ENCODE data around the gene CD300LG.

The CD300LG gene

DNA sequence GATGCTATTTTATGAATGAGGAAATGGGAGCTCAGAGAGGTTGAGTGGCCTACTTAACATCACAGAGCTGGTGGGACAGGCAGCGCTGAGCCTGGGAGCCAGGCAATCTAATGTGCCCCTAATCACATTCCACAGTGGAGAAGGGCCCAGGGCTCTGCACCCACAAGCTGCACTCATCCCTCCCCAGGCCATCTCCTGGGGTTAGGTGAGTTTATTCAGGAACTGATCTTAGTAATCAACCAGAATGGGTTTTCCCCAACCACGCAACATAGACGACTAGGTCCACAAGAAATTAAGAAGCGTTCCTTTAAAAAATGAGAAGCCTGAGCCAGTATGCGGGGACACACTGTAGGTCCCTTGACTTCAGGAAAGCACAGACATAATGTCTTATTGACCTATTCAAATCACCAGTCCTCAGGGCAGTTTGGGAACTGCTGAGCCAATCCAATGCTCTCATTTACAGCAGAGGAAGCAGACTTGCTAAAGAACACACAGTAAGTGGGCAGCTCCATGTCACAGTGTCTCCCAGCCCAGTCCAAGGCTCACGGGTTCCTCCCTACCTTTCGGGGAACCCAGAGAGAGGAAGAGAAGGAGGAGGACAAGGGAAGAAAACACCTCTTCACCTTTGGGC lies 16.4 kb upstream of the CD300LG start:
- no peak for DNase-seq (ENCODE audit: low read depth)
- no peak for TF ChIP-seq CTCF (IDR thresholded peaks at IDR 0.05; ENCODE audit: control insufficient read depth, extremely low read depth, insufficient read depth)

DNA sequence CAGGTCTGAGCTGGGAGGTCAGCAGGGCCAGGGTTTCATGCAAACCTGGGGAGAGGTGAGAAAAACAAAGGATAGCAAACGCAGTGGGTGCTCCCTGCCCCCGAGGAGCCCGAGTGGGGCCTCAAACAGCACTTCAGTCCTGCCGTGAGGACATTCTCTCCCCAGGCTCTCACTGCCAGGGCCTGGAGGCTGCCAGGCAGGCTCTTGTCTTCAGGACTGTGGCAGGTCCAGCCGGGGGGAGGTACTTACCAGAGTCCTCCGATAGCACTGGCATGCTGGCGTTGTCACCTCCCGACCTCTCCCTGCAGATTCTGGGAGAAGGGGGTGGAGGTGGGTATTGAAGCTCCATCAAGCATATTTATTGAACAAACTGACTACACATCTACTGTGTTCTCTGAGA lies 15.3 kb upstream of the CD300LG start:
- peak overlapping the region; percentile 73 for H3K4me3 ChIP-seq (ENCODE audit: low read depth, low read length)
- DNase-seq (ENCODE audit: low read depth), result no peak
- no peak for TF ChIP-seq CTCF (IDR thresholded peaks at IDR 0.05; ENCODE audit: control insufficient read depth, extremely low read depth, insufficient read depth)

More for the DNA sequence above, 16.4 kb upstream of the CD300LG start:
- no peak overlapping the region for H3K4me3 ChIP-seq (ENCODE audit: low read depth, low read length)

GRCh38 chr17:43832168-43832975 lies 14.6 kb upstream of the CD300LG start:
- no peak for DNase-seq (ENCODE audit: low read depth)
- peak overlapping the region; percentile 73 for H3K4me3 ChIP-seq (ENCODE audit: low read depth, low read length)
- TF ChIP-seq CTCF (IDR thresholded peaks at IDR 0.05; ENCODE audit: control insufficient read depth, extremely low read depth, insufficient read depth), result no peak

DNA sequence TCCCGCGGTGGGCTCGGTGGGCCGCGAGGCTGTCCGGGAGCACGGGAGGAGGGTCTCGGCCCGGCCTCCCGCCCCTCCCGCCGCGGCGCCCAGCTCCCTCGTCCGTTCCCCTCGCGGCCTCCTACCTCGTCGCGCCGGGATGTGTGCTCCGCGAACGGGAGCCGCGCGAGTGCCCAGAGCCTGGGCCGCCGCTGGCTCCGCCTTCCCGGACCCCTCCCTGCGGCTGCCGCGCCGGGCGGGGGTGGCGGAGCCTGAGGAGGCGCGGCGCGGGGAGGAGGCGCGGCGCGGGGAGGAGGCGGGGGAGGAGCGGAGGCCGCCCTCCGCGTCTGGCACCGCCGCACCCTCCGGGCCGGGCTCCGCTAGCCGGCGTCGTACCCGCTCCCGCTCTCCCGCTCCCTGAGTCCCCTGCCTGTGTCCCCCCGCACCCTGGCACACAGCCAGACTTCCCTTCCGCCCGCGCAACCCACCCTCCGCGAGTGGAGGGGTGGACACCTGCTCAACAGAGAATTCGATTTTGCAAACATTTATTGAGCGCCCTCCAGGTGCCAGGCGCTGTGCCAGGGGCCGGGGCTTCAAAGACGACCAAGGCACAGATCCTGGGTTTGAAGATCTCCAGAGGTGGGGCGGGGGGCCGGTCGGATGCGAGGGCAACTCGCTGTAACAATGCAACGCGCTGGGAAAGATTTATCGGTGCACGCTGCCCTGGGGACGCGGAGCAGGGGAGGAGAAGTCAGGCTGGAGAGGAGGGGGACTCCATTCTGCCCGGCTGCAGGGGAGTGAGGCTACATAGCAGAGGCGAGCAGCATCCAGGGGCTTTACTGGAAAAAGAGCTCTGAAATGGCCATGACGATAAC lies 13.8 kb upstream of the CD300LG start, which contains the start of gene MPP3:
TSS of gene MPP3 (minus strand) at position 171 of the 854 bp plus-strand sequence. CDS start 1,240 bp downstream, outside the sequence.
- DNase-seq (ENCODE audit: low read depth), result no peak
- H3K4me3 ChIP-seq (ENCODE audit: low read depth, low read length), result peak within 1 kb of the TSS; percentile 73

DNA sequence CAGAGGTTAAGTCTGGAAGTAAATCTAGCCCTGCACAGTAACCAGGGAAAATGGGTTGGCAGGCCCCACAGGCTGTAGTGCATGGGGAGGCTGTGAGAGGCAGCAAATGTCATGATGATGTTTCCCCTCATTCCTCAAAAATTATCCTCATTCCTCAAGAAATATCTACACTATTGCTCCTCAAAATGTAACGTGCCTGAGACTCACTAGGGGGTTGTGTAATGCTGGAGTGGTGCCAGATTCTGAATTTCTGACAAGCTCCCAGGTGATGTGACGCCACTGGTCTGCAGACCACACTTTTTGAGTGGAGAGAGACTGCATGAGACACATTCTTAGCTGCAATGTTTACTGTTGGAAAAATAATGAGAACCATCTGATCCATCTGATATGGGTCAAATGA lies 12.9 kb upstream of the CD300LG start:
- DNase-seq (ENCODE audit: low read depth), result no peak
- no peak for TF ChIP-seq CTCF (IDR thresholded peaks at IDR 0.05; ENCODE audit: control insufficient read depth, extremely low read depth, insufficient read depth)
- H3K4me3 ChIP-seq (ENCODE audit: low read depth, low read length), result no peak overlapping the region

More for the DNA sequence above, 13.8 kb upstream of the CD300LG start, which contains the start of gene MPP3:
- TF ChIP-seq CTCF (IDR thresholded peaks at IDR 0.05; ENCODE audit: control insufficient read depth, extremely low read depth, insufficient read depth), result no peak

DNA sequence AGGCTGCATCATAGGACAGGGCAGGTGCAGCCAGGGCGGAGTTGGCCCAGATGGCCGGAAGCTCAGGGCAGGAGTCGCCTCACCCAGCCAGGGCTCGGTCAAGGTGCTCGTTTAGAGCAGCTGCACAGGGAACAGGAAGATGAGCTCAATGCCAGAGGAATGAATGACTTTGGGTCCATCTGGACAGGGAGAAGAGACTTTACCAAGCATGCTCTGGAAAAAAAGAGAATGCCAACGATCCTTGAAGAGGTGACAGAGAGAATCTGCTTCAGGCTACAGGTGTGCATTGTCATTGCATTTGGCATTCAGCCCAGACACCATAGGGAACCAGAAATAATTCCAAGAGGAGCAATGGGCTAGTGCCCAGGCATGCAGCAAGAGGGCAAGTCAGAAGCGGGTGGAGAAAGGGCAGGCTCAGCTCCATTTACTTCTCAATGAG lies 7.3 kb upstream of the CD300LG start:
- H3K4me3 ChIP-seq (ENCODE audit: low read depth, low read length), result peak overlapping the region; percentile 19
- TF ChIP-seq CTCF (IDR thresholded peaks at IDR 0.05; ENCODE audit: control insufficient read depth, extremely low read depth, insufficient read depth), result no peak
- DNase-seq (ENCODE audit: low read depth), result peak; percentile 86

Measured in LNCaP clone FGC (cell line).